Measurements from ENCODE around the gene PUSL1. TPM values are rescaled to one million over a fixed set of nuclear protein-coding genes. Genes with fewer than 3 reads are reported as not detected.
A peak's percentile ranks its signal among the peaks of the same experiment; 100 is the strongest.

The PUSL1 gene
- total RNA-seq, 1 experiment from 2014 or later, result 38.0 TPM

DNA sequence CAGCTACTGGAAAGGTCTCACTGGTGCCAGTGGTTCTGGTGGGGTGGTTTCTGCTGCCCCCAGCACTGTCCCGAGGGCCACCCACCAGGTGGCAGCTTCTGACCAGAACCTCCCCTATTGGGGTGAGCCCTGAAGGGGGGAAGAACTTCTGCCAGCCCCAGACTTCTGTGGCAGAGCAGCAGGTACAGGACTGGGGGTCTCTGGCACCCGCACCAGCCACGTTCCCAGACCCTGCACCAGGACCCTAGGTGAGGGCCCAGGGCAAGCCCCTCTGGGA, 1.6 kb downstream of the PUSL1 start:
- H3K4me1 Mint-ChIP-seq, result peaks cover 14 to 26% of the 10 kb centered on the region in 2 experiments
- Histone ChIP-seq H2BK20ac (ENCODE audit: low read depth, low read length, poor library complexity, severe bottlenecking) (no peak overlapping the region), H2BK12ac (ENCODE audit: insufficient read length, low read depth, low read length) (no peak overlapping the region), H4K91ac (ENCODE audit: insufficient read length, low read depth, low read length) (no peak overlapping the region), H3K18ac (ENCODE audit: insufficient read length, low read depth, low read length) (no peak overlapping the region), H4K8ac (replicated peaks; ENCODE audit: insufficient read length, low read depth, low read length) (no peak overlapping the region), H4K20me1 (ENCODE audit: control insufficient read depth, insufficient read depth, insufficient read length) (no peaks in the 10 kb centered on the region), H2AK5ac (ENCODE audit: insufficient read length, low read length) (no peak overlapping the region), H3K4me1 (ENCODE audit: insufficient read depth, low read length) (peaks cover 5% of the 10 kb centered on the region; the same call in 1 of the 2 replicates), H3K23me2 (ENCODE audit: insufficient read length, low read depth, low read length, poor library complexity, severe bottlenecking) (peaks cover 15% of the 10 kb centered on the region), H2BK5ac (ENCODE audit: insufficient read length, low read length) (no peak overlapping the region), H4K5ac (ENCODE audit: insufficient read length, low read depth, low read length) (no peak overlapping the region), H3K27me3 (ENCODE audit: insufficient read depth, low read length) (no peaks in the 10 kb centered on the region), H3K4ac (ENCODE audit: low read depth, low read length) (no peak overlapping the region), H3K79me2 (ENCODE audit: insufficient read depth, low read length) (no peaks in the 10 kb centered on the region), H3K56ac (ENCODE audit: insufficient read length, low read depth, low read length) (no peak overlapping the region), H3T11ph (ENCODE audit: low read length) (no peak overlapping the region), H3K4me2 (ENCODE audit: insufficient read depth, insufficient read length, low read length) (no peak overlapping the region), H2AFZ (ENCODE audit: low read length) (no peak overlapping the region), H3K14ac (ENCODE audit: insufficient read depth, low read length) (no peak overlapping the region), H3K23ac (ENCODE audit: insufficient read length, low read depth, low read length) (no peak overlapping the region), H3K9ac (ENCODE audit: extremely low read depth, insufficient read length, low read length) (no peak overlapping the region), H3K27ac (ENCODE audit: insufficient read length, low read depth, low read length) (no peak overlapping the region), H2BK120ac (ENCODE audit: low read depth, low read length, poor library complexity, severe bottlenecking) (no peak overlapping the region), H2BK15ac (ENCODE audit: low read depth, low read length) (no peak overlapping the region), H3K9me3 (ENCODE audit: control insufficient read depth, low read depth, low read length) (no peaks in the 10 kb centered on the region), H3K79me1 (ENCODE audit: insufficient read depth, low read depth, low read length, poor library complexity, severe bottlenecking) (no peaks in the 10 kb centered on the region)
- H3K9me3 Mint-ChIP-seq, result no peaks in the 10 kb centered on the region; a peak in 1 of 5 replicates
- TF ChIP-seq, protein P1, sequence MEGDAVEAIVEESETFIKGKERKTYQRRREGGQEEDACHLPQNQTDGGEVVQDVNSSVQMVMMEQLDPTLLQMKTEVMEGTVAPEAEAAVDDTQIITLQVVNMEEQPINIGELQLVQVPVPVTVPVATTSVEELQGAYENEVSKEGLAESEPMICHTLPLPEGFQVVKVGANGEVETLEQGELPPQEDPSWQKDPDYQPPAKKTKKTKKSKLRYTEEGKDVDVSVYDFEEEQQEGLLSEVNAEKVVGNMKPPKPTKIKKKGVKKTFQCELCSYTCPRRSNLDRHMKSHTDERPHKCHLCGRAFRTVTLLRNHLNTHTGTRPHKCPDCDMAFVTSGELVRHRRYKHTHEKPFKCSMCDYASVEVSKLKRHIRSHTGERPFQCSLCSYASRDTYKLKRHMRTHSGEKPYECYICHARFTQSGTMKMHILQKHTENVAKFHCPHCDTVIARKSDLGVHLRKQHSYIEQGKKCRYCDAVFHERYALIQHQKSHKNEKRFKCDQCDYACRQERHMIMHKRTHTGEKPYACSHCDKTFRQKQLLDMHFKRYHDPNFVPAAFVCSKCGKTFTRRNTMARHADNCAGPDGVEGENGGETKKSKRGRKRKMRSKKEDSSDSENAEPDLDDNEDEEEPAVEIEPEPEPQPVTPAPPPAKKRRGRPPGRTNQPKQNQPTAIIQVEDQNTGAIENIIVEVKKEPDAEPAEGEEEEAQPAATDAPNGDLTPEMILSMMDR (conservative IDR thresholded peaks at IDR 0.05), result no peak
- no CpG with 5 or more reads among the region's 3 CpGs for WGBS (ENCODE audit: extremely low coverage, insufficient read length, low lambda C conversion rate)
- H3K27me3 Mint-ChIP-seq (ENCODE audit: low read depth), result peaks cover 3% of the 10 kb centered on the region; the same call in 1 of the 2 replicates
- H3K36me3 Mint-ChIP-seq (ENCODE audit: insufficient read depth in 1 of 3, low read depth in 3 of 3), result peaks cover 7 to 30% (median 26%) of the 10 kb centered on the region in 3 experiments
- DNase-seq, result no peak
- peak overlapping the region; percentile 17 to 80; a peak in 3 of 5 replicates for H3K4me3 Mint-ChIP-seq
- no peak overlapping the region for H3K27ac Mint-ChIP-seq

Data from H9 (cell line).